Thoracic aorta (tissue), 2 donors: ENCODE measurements around the gene LRRC73. TPM values are rescaled to one million over a fixed set of nuclear protein-coding genes. Genes with fewer than 3 reads are reported as not detected.

Experiments
- ATAC-seq: fragments of 150-250 bp; one replicate; pipeline ENCODE4 v1.8.0; 2017; ENCODE audit warnings: low read depth; ENCODE audit not compliant: insufficient number of reproducible peaks, low FRiP score
- DNase-seq: peaks from one replicate; pipeline ENCODE4 v3.0.0-alpha.2; 2020; ENCODE audit warnings: low spot score
- H3K27ac ChIP-seq, 2 donors: fragments of 200-600 bp; sonication (generic); 1 replicate in 1 of 2; 2 replicates in 1 of 2; pipeline ENCODE4 v1.5.1; 2016; ENCODE audit warnings: mild to moderate bottlenecking in 2 of 2, moderate library complexity in 2 of 2
- H3K27me3 ChIP-seq: fragments of 200-600 bp; sonication (generic); replicated peaks from 2 replicates; pipeline ENCODE4 v1.6.0; 2016; ENCODE audit warnings: mild to moderate bottlenecking; ENCODE audit not compliant: insufficient read depth
- H3K36me3 ChIP-seq: fragments of 200-600 bp; sonication (generic); one replicate; pipeline ENCODE4 v1.5.1; 2016
- H3K4me1 ChIP-seq, 2 donors: fragments of 200-600 bp; sonication (generic); 1 replicate in 1 of 2; 2 replicates in 1 of 2; pipeline versions ENCODE4 v1.5.1 to v1.6.0; 2016; ENCODE audit warnings: low read depth in 2 of 2, mild to moderate bottlenecking in 1 of 2; ENCODE audit not compliant: control insufficient read depth in 1 of 2
- H3K4me3 ChIP-seq: fragments of 200-600 bp; sonication (generic); 2 replicates; pipeline ENCODE4 v1.5.1; 2016; ENCODE audit warnings: mild to moderate bottlenecking
- H3K9me3 ChIP-seq: fragments of 200-600 bp; sonication (generic); 2 replicates; pipeline ENCODE4 v1.5.1; 2016
- CTCF ChIP-seq: fragments of 200-600 bp; sonication (generic); IDR thresholded peaks from one replicate; pipeline ENCODE4 v1.5.1; 2019; ENCODE audit warnings: antibody characterized with exemption
- total RNA-seq, 2 donors: library from RNA; depleted of rRNA; stranded (reverse); fragments of >200 nt; gene quantifications; one replicate each; pipeline versions ENCODE4 v1.1.0 to v1.2.3, GENCODE V29; 2016

LRRC73 gene
- total RNA-seq, 2 donors from 2014 or later: 0.54 to 0.63 TPM

GRCh38 chr6:43495409-43495941, 14.7 kb downstream of the LRRC73 start:
- peak overlapping the region in 1 of 2 donors; percentile 28 for H3K27ac ChIP-seq
- ATAC-seq: no peak

GRCh38 chr6:43494766-43495165, 15.4 kb downstream of the LRRC73 start:
- ATAC-seq: no peak
- Histone ChIP-seq H3K4me1 (peaks cover 30 to 42% of the 10 kb centered on the region in 2 donors), H3K36me3 (peaks cover 5% of the 10 kb centered on the region), H3K9me3 (no peaks in the 10 kb centered on the region), H3K27ac (no peak overlapping the region), H3K4me3 (no peak overlapping the region), H3K27me3 (no peaks in the 10 kb centered on the region)
- no peak for TF ChIP-seq CTCF
- DNase-seq: no peak

More at GRCh38 chr6:43495409-43495941, 14.7 kb downstream of the LRRC73 start:
- Histone ChIP-seq H3K4me1 (peaks cover 30 to 46% of the 10 kb centered on the region in 2 donors), H3K9me3 (no peaks in the 10 kb centered on the region), H3K4me3 (no peak overlapping the region), H3K27me3 (no peaks in the 10 kb centered on the region), H3K36me3 (peaks cover 12% of the 10 kb centered on the region)
- TF ChIP-seq CTCF: no peak
- DNase-seq: no peak

- Histone ChIP-seq H3K9me3 (no peaks in the 10 kb centered on the region), H3K4me3 (no peak overlapping the region), H3K36me3 (peaks cover under 1% of the 10 kb centered on the region), H3K27ac (no peak overlapping the region), H3K27me3 (no peaks in the 10 kb centered on the region), H3K4me1 (peaks cover 30 to 38% of the 10 kb centered on the region in 2 donors)
- TF ChIP-seq CTCF: no peak
- DNase-seq: no peak
- no peak for ATAC-seq
Observed at GRCh38 chr6:43494321-43494720, 15.8 kb downstream of the LRRC73 start.

- no peak for TF ChIP-seq CTCF
- Histone ChIP-seq H3K36me3 (no peaks in the 10 kb centered on the region), H3K4me1 (peaks cover 30 to 33% of the 10 kb centered on the region in 2 donors), H3K9me3 (no peaks in the 10 kb centered on the region), H3K4me3 (no peak overlapping the region), H3K27ac (no peak overlapping the region), H3K27me3 (no peaks in the 10 kb centered on the region)
- no peak for ATAC-seq
- no peak for DNase-seq
Observed at GRCh38 chr6:43493833-43494232, 16.3 kb downstream of the LRRC73 start.

- Histone ChIP-seq H3K36me3 (no peaks in the 10 kb centered on the region), H3K9me3 (no peaks in the 10 kb centered on the region), H3K4me3 (no peak overlapping the region), H3K27me3 (no peaks in the 10 kb centered on the region), H3K27ac (no peak overlapping the region), H3K4me1 (peaks cover 27 to 30% of the 10 kb centered on the region in 2 donors)
- TF ChIP-seq CTCF: no peak
- ATAC-seq (no peak), DNase-seq (no peak)
Observed at GRCh38 chr6:43493230-43493629, 16.9 kb downstream of the LRRC73 start.
